Activated CD8-positive, alpha-beta T cell treated with anti-CD3 and anti-CD28 coated beads, Interleukin-2, amount 10 ng/mL, durations not matched to agents 7 days and 5 days (primary cell): Measurements from ENCODE around the gene OR2AT4. TPM values are rescaled to one million over a fixed set of nuclear protein-coding genes. Genes with fewer than 3 reads are reported as not detected.

Experiments used
- ATAC-seq: fragments of 150-1000 bp; cut with Tn5 transposase; one replicate; pipeline ENCODE4 v1.10.0; 2021; ENCODE audit warnings: moderate library complexity
- CTCF ChIA-PET: fragments of 350-600 bp; sonication (Branson Sonifier 250); formaldehyde crosslinking; loops from one replicate; lab custom pipeline; 2021; ENCODE audit warnings: antibody characterized with exemption; lab: Charles Lee
- POLR2A ChIA-PET: fragments of 350-600 bp; sonication (Branson Sonifier 250); formaldehyde crosslinking; loops from one replicate; lab custom pipeline; 2021; ENCODE audit warnings: antibody characterized with exemption; lab: Charles Lee
- DNase-seq: peaks from one replicate; pipeline ENCODE4 v3.0.0-alpha.2; 2020
- H3K27ac Mint-ChIP-seq: one replicate; pipeline ENCODE4 v1.8.0; 2021; ENCODE audit warnings: mild to moderate bottlenecking, mixed read lengths
- H3K27me3 Mint-ChIP-seq: one replicate; pipeline ENCODE4 v1.8.0; 2021; ENCODE audit warnings: low read depth, mixed read lengths
- H3K36me3 Mint-ChIP-seq: one replicate; pipeline ENCODE4 v1.8.0; 2021; ENCODE audit warnings: low read depth, mixed read lengths
- H3K4me1 Mint-ChIP-seq: one replicate; pipeline ENCODE4 v1.8.0; 2021; ENCODE audit warnings: low read depth, mixed read lengths
- H3K4me3 Mint-ChIP-seq: one replicate; pipeline ENCODE4 v1.8.0; 2021; ENCODE audit warnings: mild to moderate bottlenecking, mixed read lengths
- H3K9me3 Mint-ChIP-seq: one replicate; pipeline ENCODE4 v1.8.0; 2022; ENCODE audit warnings: mixed read lengths; ENCODE audit not compliant: insufficient read depth
- total RNA-seq, 2 experiments: library from RNA; stranded (reverse); gene quantifications; one replicate each; pipeline ENCODE4 v1.2.3, GENCODE V29; 2021

The OR2AT4 gene
- total RNA-seq, 2 experiments from 2014 or later = not detected

- Mint-ChIP-seq H3K4me3 (no peak overlapping the region), H3K27ac (no peak overlapping the region)
- CTCF ChIA-PET = interaction anchor here (1.0 kb wide), 1 partner anchor 60 kb away, joined by 3 read pairs; no protein-coding TSS in a partner anchor
Measured at GRCh38 chr11:75082601-75083216, 14.0 kb downstream of the OR2AT4 start.

DNA sequence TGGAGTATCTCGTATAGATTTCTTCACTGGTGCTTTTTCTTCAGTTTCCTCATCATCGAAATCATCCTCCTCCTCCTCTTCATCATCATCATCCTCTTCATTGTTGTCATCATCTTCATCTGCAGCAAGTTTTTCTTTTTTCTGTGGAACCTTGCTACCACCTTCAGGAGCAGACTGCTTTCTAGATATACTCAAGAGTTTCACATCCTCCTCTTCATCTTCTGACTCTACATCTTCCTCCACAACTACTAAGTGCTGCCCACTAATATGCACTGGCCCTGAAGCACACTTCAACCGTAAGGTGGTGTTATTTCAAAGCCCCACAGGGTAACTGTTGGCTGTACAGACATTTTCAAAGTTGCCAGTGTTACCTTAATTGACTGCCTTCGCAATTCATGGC is 17.1 kb downstream of the OR2AT4 start:
- CTCF ChIA-PET = no interaction called here
- DNase-seq (no peak), ATAC-seq (no peak)
- Mint-ChIP-seq H3K4me1 (no peaks in the 10 kb centered on the region), H3K4me3 (no peak overlapping the region), H3K27me3 (peaks cover 27% of the 10 kb centered on the region), H3K27ac (no peak overlapping the region), H3K36me3 (no peaks in the 10 kb centered on the region), H3K9me3 (no peaks in the 10 kb centered on the region)
- POLR2A ChIA-PET = no interaction called here

More at GRCh38 chr11:75082601-75083216, 14.0 kb downstream of the OR2AT4 start:
- no peak for DNase-seq
- peaks cover 31% of the 10 kb centered on the region for H3K27me3 Mint-ChIP-seq
- H3K9me3 Mint-ChIP-seq = no peaks in the 10 kb centered on the region
- H3K4me1 Mint-ChIP-seq = no peaks in the 10 kb centered on the region
- ATAC-seq = no peak
- no peaks in the 10 kb centered on the region for H3K36me3 Mint-ChIP-seq
- POLR2A ChIA-PET = no interaction called here

DNA sequence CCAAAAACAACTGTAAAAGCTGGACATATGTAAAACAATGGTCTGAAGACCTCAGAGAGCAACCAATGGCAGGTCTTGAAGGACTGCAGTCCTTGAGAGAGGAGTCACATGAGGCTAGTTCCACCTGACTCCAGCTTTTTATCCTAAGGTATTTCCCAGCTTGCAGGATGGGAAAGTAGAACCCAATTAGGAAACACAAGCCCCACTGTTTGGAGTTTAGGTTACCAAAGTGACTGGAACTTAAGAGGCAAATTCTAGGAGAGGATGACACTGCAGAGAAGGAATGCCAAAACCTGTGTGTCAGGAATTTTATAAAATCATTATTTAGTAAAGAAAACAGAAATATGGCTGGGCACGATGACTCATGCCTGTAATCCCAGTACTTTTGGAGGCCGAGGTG is 18.4 kb downstream of the OR2AT4 start:
- H3K27me3 Mint-ChIP-seq = peaks cover 20% of the 10 kb centered on the region
- no peaks in the 10 kb centered on the region for H3K9me3 Mint-ChIP-seq
- H3K27ac Mint-ChIP-seq = no peak overlapping the region
- CTCF ChIA-PET = interaction anchor here (0.6 kb wide), 1 partner anchor 65 kb away, joined by 3 read pairs; no protein-coding TSS in a partner anchor
- H3K36me3 Mint-ChIP-seq = no peaks in the 10 kb centered on the region
- POLR2A ChIA-PET = no interaction called here
- no peak for ATAC-seq
- no peak overlapping the region for H3K4me3 Mint-ChIP-seq
- DNase-seq = no peak
- H3K4me1 Mint-ChIP-seq = no peaks in the 10 kb centered on the region

GRCh38 chr11:75077316-75077715 is 19.4 kb downstream of the OR2AT4 start:
- no peak for ATAC-seq
- ChIA-PET CTCF (interaction anchor here (0.6 to 1.3 kb wide), 2 partner anchors 13 to 378 kb away, joined by 3 to 4 read pairs; no protein-coding TSS in a partner anchor), POLR2A (no interaction called here)
- no peaks in the 10 kb centered on the region for H3K36me3 Mint-ChIP-seq
- H3K9me3 Mint-ChIP-seq = no peaks in the 10 kb centered on the region
- no peak for DNase-seq
- no peak overlapping the region for H3K27ac Mint-ChIP-seq
- H3K4me1 Mint-ChIP-seq = no peaks in the 10 kb centered on the region
- H3K4me3 Mint-ChIP-seq = no peak overlapping the region
- peaks cover 21% of the 10 kb centered on the region for H3K27me3 Mint-ChIP-seq

DNA sequence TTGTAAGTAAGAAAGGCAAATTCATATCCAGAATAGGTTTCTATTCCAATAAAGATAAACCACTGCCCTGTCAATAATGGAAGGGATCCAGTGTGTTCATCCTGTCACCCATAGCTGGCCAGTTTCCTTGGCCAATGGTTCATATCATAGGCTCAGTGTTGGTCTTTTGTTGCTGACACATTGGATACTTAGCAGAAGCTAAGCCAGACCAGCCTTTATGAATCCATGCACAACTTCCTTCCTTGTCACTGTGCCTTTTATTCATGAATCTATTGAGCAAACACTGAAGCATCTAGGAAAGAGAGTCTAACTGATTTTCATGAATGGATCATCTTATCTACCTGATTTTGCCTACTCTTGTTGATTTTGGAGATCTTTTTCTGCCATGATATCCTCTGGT is 20.0 kb downstream of the OR2AT4 start:
- H3K27me3 Mint-ChIP-seq = peaks cover 23% of the 10 kb centered on the region

DNA sequence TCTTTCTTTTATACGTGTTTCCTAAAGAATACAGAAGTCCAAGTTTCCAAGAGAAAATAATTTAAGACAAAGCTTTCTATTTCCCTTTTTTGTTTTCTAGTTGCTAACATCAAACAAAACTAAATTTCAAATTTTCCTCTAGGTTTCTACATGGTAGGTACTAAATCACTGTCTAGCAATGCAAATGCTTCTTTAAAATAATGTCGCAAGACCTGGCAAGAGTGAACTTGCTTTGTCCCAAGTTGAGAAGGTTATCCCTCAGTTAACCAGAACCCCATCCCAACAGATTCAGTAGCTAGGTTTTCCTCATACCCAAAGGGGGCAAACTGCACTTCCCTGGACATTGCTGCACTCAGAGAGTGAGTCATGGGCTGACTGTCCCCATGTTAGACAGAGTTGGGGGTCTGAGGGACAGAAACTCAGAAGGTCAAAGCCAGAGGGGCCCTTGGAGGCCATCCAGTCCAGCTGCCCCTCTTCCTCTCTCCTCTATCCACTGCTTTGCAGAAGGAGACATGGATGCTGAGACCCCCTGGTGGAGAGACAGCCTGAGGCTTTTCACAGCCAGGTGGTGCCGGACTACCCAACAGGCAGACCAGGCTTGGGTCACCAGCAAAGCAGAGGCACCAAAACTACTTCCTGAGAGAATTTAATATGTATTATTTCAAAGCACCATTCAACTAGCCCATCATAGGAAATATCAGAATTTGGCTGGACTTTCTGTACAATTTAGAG is 23.1 kb downstream of the OR2AT4 start:
- no peak overlapping the region for H3K4me3 Mint-ChIP-seq
- no peaks in the 10 kb centered on the region for H3K4me1 Mint-ChIP-seq
- CTCF ChIA-PET = interaction anchor here (0.9 to 1.2 kb wide), 4 partner anchors 9 to 175 kb away, joined by 3 to 5 read pairs (median 4); no protein-coding TSS in a partner anchor
- H3K27ac Mint-ChIP-seq = no peak overlapping the region
- no peaks in the 10 kb centered on the region for H3K36me3 Mint-ChIP-seq
- H3K9me3 Mint-ChIP-seq = no peaks in the 10 kb centered on the region
- DNase-seq (no peak), ATAC-seq (no peak)
- POLR2A ChIA-PET = no interaction called here
- peaks cover 30% of the 10 kb centered on the region for H3K27me3 Mint-ChIP-seq

More for the DNA sequence above, 20.0 kb downstream of the OR2AT4 start:
- no peaks in the 10 kb centered on the region for H3K36me3 Mint-ChIP-seq
- POLR2A ChIA-PET = no interaction called here
- CTCF ChIA-PET = interaction anchor here (1.3 kb wide), 1 partner anchor 12 kb away, joined by 3 read pairs; no protein-coding TSS in a partner anchor
- DNase-seq = no peak
- H3K4me1 Mint-ChIP-seq = no peaks in the 10 kb centered on the region
- H3K9me3 Mint-ChIP-seq = no peaks in the 10 kb centered on the region
- H3K4me3 Mint-ChIP-seq = no peak overlapping the region
- ATAC-seq = no peak
- no peak overlapping the region for H3K27ac Mint-ChIP-seq

DNA sequence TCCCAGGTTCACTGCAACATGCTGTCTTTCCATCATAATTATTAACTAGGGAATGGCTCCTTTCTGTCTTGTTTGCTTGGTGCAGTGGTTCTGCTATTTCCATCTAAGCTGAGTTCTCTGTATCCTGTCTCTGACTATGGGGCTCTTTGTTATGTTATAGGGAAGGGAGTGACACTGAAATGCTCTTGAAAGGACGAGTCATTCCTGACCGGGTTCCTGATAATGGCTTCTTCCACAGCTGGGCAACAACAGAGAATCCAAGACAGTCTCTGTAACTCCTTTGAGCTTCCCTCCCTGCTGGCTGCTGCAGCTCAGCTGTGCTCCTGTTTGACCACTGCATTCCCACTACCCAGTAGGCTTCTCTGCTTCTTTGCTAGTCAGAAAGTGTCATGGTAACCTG is 24.1 kb downstream of the OR2AT4 start:
- no peak overlapping the region for H3K4me3 Mint-ChIP-seq
- no peak for DNase-seq
- ChIA-PET POLR2A (interaction anchor here (0.6 kb wide), 1 partner anchor 348 kb away, joined by 3 read pairs; no protein-coding TSS in a partner anchor), CTCF (interaction anchor here (0.9 to 1.2 kb wide), 3 partner anchors 68 to 176 kb away, joined by 3 to 4 read pairs (median 3); no protein-coding TSS in a partner anchor)
- peaks cover 30% of the 10 kb centered on the region for H3K27me3 Mint-ChIP-seq
- no peaks in the 10 kb centered on the region for H3K4me1 Mint-ChIP-seq
- no peaks in the 10 kb centered on the region for H3K36me3 Mint-ChIP-seq
- no peaks in the 10 kb centered on the region for H3K9me3 Mint-ChIP-seq
- H3K27ac Mint-ChIP-seq = no peak overlapping the region
- no peak for ATAC-seq

GRCh38 chr11:75069473-75069872 is 27.2 kb downstream of the OR2AT4 start:
- Mint-ChIP-seq H3K4me3 (no peak overlapping the region), H3K27ac (no peak overlapping the region), H3K9me3 (no peaks in the 10 kb centered on the region), H3K4me1 (no peaks in the 10 kb centered on the region), H3K36me3 (no peaks in the 10 kb centered on the region), H3K27me3 (peaks cover 39% of the 10 kb centered on the region)
- no peak for ATAC-seq
- POLR2A ChIA-PET = no interaction called here
- CTCF ChIA-PET = interaction anchor here (0.6 kb wide), 1 partner anchor 47 kb away, joined by 3 read pairs; no protein-coding TSS in a partner anchor
- no peak for DNase-seq

- Mint-ChIP-seq H3K4me3 (no peak overlapping the region), H3K36me3 (no peaks in the 10 kb centered on the region), H3K9me3 (no peaks in the 10 kb centered on the region), H3K27me3 (peaks cover 40% of the 10 kb centered on the region), H3K4me1 (no peaks in the 10 kb centered on the region), H3K27ac (no peak overlapping the region)
- no peak for ATAC-seq
- CTCF ChIA-PET = interaction anchor here (0.6 kb wide), 1 partner anchor 46 kb away, joined by 3 read pairs; no protein-coding TSS in a partner anchor
- DNase-seq = no peak
- POLR2A ChIA-PET = no interaction called here
Measured at GRCh38 chr11:75068993-75069392, 27.7 kb downstream of the OR2AT4 start.

- DNase-seq (no peak), ATAC-seq (no peak)
- Mint-ChIP-seq H3K9me3 (no peaks in the 10 kb centered on the region), H3K4me1 (no peaks in the 10 kb centered on the region), H3K27me3 (peaks cover 41% of the 10 kb centered on the region), H3K27ac (no peak overlapping the region), H3K36me3 (no peaks in the 10 kb centered on the region), H3K4me3 (no peak overlapping the region)
- POLR2A ChIA-PET = no interaction called here
- CTCF ChIA-PET = no interaction called here
Measured at GRCh38 chr11:75068559-75068958, 28.1 kb downstream of the OR2AT4 start.

DNA sequence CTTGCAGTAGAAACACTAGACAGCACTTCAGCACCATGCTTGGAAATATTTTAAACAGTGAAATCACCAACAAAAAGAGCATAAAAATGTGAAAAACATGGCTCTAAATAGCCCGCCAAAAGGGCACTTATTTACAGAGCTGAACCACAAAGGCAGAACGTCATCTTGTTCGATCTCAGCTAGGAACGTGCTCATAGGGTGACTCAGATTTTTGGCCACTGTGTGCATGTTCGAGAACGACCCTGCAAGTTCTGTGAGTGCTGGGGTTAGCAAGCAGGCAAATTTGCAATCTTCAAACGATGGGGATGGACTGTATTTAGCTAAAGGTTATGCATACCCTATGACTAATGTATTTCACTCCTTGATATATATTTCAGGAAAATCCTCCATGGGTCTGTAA is 30.6 kb downstream of the OR2AT4 start:
- Mint-ChIP-seq H3K27ac (no peak overlapping the region), H3K4me1 (no peaks in the 10 kb centered on the region), H3K4me3 (no peak overlapping the region), H3K36me3 (no peaks in the 10 kb centered on the region), H3K27me3 (peaks cover 35% of the 10 kb centered on the region), H3K9me3 (no peaks in the 10 kb centered on the region)
- CTCF ChIA-PET = interaction anchor here (1.1 kb wide), 1 partner anchor 74 kb away, joined by 4 read pairs; no protein-coding TSS in a partner anchor
- no peak for ATAC-seq
- POLR2A ChIA-PET = no interaction called here
- no peak for DNase-seq
